Type B pancreatic cell (in vitro differentiated cells): ENCODE results near the gene XPO6. TPM values are rescaled to one million over a fixed set of nuclear protein-coding genes. Genes with fewer than 3 reads are reported as not detected.

Experiments used
- DNase-seq: peaks from one replicate; pipeline ENCODE4 v3.0.0; 2021; ENCODE audit warnings: mixed read lengths; ENCODE audit not compliant: unreplicated experiment; ENCODE audit errors: extremely low spot score
- H3K27ac Mint-ChIP-seq: 2 replicates; pipeline ENCODE4 v1.8.0; 2021; ENCODE audit warnings: mild to moderate bottlenecking, mixed read lengths
- H3K27me3 Mint-ChIP-seq: 2 replicates; pipeline ENCODE4 v1.8.0; 2021; ENCODE audit warnings: mixed read lengths
- H3K36me3 Mint-ChIP-seq: 2 replicates; pipeline ENCODE4 v1.8.0; 2021; ENCODE audit warnings: mixed read lengths
- H3K4me1 Mint-ChIP-seq: one replicate; pipeline ENCODE4 v1.8.0; 2021; ENCODE audit warnings: mixed read lengths; ENCODE audit not compliant: unreplicated experiment
- H3K4me3 Mint-ChIP-seq: 2 replicates; pipeline ENCODE4 v1.8.0; 2021; ENCODE audit warnings: mild to moderate bottlenecking, mixed read lengths
- H3K9me3 Mint-ChIP-seq: 2 replicates; pipeline ENCODE4 v1.8.0; 2021; ENCODE audit warnings: mixed read lengths
- CTCF ChIP-seq: fragments of 200-600 bp; sonication (generic); conservative IDR thresholded peaks from 2 replicates; pipeline ENCODE4 v1.5.0; 2021; ENCODE audit warnings: antibody characterized with exemption, mild to moderate bottlenecking
- total RNA-seq: library from RNA; stranded (reverse); gene quantifications from 2 replicates; pipeline ENCODE4 v1.2.1, GENCODE V29; 2021; ENCODE audit warnings: low replicate concordance

XPO6 gene
- total RNA-seq, 1 donor from 2014 or later = 111 TPM

GRCh38 chr16:28207399-28207798 lies 4.4 kb downstream of the XPO6 start:
- no peak for DNase-seq
- H3K4me3 Mint-ChIP-seq = no peak overlapping the region
- peaks cover 21% of the 10 kb centered on the region for H3K36me3 Mint-ChIP-seq
- no peak overlapping the region for H3K27ac Mint-ChIP-seq
- peaks cover 4% of the 10 kb centered on the region for H3K9me3 Mint-ChIP-seq
- H3K4me1 Mint-ChIP-seq = peaks cover 22% of the 10 kb centered on the region
- TF ChIP-seq CTCF = no peak
- no peaks in the 10 kb centered on the region for H3K27me3 Mint-ChIP-seq

DNA sequence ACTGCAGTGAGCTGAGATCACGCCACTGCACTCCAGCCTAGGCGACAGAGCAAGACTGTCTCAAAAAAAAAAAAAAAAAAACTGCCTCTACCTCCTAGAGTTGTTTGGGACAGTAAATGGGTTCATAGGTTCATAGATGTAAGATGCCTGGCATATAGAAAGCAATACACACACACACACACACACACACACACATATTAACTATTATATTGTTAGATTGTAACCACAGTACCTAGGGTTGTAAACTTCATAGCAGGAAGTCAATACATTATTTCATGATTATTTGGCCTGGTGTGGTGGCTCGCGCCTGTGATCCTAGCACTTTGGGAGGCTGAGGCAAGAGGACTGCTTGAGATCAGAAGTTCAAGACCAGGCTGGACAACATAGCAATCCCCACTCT lies 5.8 kb downstream of the XPO6 start:
- no peak for DNase-seq
- H3K36me3 Mint-ChIP-seq = peaks cover 26% of the 10 kb centered on the region
- no peak overlapping the region for H3K4me3 Mint-ChIP-seq
- no peaks in the 10 kb centered on the region for H3K27me3 Mint-ChIP-seq
- no peak for TF ChIP-seq CTCF
- H3K27ac Mint-ChIP-seq = no peak overlapping the region
- no peaks in the 10 kb centered on the region for H3K9me3 Mint-ChIP-seq
- H3K4me1 Mint-ChIP-seq = peaks cover 25% of the 10 kb centered on the region

DNA sequence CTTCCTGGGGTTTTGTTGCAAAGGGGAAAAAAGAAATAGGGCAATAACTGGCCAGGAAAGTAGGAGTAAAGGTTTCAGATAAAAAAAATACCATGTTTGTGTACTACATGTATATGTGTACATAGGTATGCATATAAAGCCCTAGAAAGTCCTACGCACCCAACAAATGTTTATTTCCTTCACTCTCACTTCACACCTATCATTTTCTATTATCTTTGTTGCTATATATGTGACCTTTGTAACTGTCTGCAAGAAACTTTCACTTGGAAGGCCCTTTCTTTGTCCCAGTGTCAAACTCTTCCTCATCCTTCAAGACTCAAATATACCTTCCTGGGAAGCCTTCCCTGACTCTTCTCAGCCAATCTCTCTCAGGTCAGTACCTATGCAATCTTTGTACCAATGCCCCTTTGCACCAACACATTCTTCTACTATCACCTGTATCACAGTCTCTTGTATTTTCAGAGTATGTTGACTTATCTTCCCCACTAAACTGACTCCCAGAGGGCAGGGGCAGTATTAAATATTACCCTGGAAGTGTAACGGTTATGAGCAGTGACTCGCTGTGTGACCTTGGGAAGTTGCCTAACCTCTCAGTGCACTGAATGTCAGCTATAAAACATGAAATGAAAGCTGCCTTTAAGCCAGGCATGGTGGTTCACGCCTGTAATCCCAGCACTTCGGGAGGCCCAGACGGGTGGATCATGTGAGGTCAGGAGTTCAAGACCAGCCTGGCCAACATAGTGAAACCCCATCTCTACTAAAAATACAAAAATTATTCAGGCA lies 6.5 kb downstream of the XPO6 start:
- peaks cover 23% of the 10 kb centered on the region for H3K4me1 Mint-ChIP-seq
- peaks cover 33% of the 10 kb centered on the region for H3K36me3 Mint-ChIP-seq
- H3K9me3 Mint-ChIP-seq = no peaks in the 10 kb centered on the region
- no peaks in the 10 kb centered on the region for H3K27me3 Mint-ChIP-seq
- no peak for DNase-seq
- no peak overlapping the region for H3K27ac Mint-ChIP-seq
- TF ChIP-seq CTCF = no peak
- no peak overlapping the region for H3K4me3 Mint-ChIP-seq

- H3K9me3 Mint-ChIP-seq = no peaks in the 10 kb centered on the region
- peaks cover 22% of the 10 kb centered on the region for H3K4me1 Mint-ChIP-seq
- H3K27ac Mint-ChIP-seq = no peak overlapping the region
- no peak for TF ChIP-seq CTCF
- peaks cover 36% of the 10 kb centered on the region for H3K36me3 Mint-ChIP-seq
- no peaks in the 10 kb centered on the region for H3K27me3 Mint-ChIP-seq
- H3K4me3 Mint-ChIP-seq = no peak overlapping the region
- DNase-seq = no peak
Measured at GRCh38 chr16:28204622-28205021, 7.1 kb downstream of the XPO6 start.

- H3K9me3 Mint-ChIP-seq = no peaks in the 10 kb centered on the region
- H3K27me3 Mint-ChIP-seq = no peaks in the 10 kb centered on the region
- H3K36me3 Mint-ChIP-seq = peaks cover 36% of the 10 kb centered on the region
- H3K4me1 Mint-ChIP-seq = peaks cover 22% of the 10 kb centered on the region
- no peak overlapping the region for H3K27ac Mint-ChIP-seq
- DNase-seq = no peak
- TF ChIP-seq CTCF = no peak
- no peak overlapping the region for H3K4me3 Mint-ChIP-seq
Measured at GRCh38 chr16:28204204-28204603, 7.6 kb downstream of the XPO6 start.
